Measurements from ENCODE around the gene GATA2.
A peak's percentile ranks its signal among the peaks of the same experiment; 100 is the strongest.

Gene GATA2

DNA sequence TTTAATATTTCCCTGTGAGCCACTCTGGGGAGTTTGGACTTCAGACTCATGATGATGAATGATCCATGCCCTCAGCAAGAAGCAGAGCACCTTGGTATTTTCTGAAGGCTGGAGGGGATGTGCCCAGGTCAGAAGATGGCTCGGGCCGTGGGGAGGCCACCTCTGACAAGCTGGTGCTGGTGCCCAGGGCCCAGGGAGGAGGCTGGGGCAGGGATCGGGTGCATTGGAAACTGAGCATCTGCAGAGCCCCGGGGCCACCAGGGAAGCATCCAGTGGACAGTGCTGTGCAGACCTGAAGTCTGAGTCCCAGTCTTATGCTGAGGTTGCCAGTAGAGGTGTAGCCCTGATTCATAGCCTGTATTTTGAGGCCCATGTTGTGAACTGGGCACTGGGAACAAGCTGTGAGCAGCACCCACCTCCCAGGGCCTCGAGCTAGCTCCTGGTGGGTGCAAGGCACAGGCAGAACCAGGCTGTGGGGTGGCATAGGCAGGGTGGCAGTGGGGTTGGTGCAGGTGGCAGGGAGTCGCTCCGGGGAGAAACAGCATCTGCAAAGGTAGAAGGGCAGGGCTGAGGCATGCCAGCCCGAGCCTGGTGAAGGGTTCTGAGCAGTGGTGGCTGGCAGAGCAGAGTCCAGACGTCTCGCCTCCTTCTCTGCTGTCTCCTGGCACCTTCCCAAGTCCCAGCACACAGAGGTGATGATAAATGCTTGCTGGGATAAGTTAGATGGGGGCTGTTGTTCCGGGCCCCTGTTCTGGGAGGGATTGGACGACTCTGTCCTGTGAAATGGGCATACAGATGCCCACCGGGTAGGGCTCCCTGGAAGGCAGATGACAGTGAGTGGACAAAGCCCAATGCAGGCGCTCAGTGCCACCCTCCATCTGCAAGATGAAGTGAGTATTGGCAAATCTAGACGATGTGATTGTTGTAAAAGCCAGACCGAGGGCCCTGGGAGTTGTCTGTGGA lies 36.9 kb downstream of the GATA2 start:
- DNase-seq: peak in 1 of 3 experiments; percentile 52

- DNase-seq: no peak
These were observed 37.9 kb downstream of the GATA2 start for GRCh38 chr3:128455116-128455515.

DNA sequence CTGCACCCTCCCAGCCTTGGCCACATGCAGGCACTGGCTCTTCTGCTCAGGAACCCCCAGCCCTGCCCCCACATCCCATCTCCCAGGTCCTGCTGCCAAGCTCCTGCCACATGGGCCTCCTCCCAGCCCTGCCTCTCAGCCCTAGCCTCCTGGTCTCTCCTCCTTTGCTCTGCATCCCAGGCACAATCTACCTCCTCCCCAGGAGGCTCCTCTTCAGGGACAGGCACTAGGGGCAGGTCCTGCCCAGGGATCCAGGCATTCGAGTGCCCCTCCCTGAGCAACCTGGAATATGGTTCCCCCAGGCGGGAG lies 38.7 kb downstream of the GATA2 start:
- no peak for DNase-seq

- no peak for DNase-seq
These were observed 39.3 kb downstream of the GATA2 start for GRCh38 chr3:128453501-128454309.

DNA sequence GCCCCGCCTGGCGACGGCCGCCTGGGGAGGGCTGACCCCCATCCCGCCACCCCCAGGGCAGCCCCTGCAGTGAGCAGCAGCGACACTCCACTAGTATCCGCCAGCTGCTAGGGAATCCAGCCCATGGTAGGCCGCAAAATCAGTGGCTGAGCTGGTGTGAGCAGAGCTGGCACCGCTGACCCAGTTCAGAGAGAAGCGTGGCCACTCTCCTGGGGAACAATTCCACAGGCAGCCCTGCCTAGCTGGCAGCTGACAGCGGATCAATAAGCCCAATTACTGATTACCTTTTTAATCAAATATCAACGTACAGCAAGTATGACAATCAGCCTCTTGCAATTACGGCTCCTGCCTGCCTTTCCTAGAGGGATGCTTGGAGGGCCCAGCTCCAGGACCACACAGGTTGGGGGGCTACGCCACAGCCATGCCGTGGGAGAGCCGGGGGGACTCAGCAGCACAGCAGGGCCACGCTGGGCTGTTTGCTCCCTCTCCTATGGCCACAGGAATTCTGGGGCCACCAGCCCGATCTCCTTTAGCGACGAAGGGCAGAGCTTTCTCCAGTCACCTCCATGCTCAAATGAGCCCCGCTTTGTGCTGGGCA lies 40.2 kb downstream of the GATA2 start:
- no peak for DNase-seq

DNA sequence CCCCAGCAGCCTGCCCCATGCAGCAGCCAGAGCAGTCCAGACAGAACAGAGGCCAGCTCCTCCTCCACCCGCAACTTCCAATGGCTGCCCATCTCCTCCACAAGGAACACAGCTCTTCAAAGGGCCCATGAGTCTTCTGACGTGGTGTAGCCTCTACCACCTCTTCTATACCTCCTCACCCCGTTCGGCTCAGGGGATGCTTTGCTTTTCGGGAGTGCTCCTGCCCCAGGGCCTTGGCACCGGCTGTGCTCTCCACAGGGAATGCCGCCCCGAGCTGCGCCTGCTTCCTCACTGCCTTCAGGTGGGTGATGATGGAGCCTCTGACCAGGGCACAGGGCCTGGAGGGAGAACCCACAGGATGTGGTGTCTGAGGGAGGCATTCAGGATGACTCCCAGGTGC lies 40.9 kb downstream of the GATA2 start:
- DNase-seq: no peak

GRCh38 chr3:128449111-128449638 lies 43.8 kb downstream of the GATA2 start:
- DNase-seq: no peak

- DNase-seq: no peak
These were observed 44.5 kb downstream of the GATA2 start for GRCh38 chr3:128448491-128448890.

DNA sequence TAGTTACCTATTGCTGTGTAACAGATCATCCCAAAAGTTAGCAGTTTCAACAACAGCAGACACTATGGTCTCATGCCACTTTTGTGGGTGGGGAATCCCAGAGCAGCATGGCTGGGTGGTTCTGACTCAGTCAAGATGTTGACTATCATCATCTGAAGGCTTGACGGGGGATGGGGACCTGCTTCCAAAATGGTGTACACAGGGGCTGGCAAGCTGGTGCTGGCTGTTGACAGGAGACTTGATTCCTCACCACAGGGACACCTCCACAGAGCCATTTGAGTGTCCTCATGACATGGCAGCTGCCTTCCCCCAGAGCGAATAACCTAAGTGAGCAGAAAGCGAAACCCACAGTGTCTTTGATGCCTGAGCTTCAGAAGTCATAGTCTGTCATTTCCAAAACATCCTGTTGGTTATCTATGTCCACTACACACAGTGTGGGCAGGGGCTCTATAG lies 45.4 kb downstream of the GATA2 start:
- DNase-seq: no peak

- no peak for DNase-seq
These were observed 46.2 kb downstream of the GATA2 start for GRCh38 chr3:128446821-128447220.

DNA sequence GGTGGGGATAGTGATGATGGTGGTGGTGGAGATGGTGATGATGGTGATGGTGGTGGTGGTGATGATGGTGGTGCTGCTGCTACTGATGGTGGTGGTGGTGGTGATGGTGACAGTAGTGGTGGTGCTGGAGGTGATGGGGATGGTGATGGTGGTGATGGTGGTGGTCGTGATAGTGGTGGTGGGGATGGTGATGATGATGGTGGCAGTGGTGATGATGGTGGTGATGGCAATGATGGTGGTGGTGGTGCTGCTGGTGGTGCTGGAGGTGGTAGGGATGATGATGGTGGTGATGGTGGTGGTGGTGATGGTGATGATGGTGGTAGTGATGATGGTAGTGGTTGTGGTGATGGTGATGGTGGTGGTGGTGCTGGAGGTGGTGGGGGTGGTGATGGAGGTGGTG lies 47.6 kb downstream of the GATA2 start:
- no peak for DNase-seq

- DNase-seq: no peak
These were observed 49.2 kb downstream of the GATA2 start for GRCh38 chr3:128443771-128444170.

- DNase-seq: no peak
These were observed 50.1 kb downstream of the GATA2 start for GRCh38 chr3:128442949-128443348.

DNA sequence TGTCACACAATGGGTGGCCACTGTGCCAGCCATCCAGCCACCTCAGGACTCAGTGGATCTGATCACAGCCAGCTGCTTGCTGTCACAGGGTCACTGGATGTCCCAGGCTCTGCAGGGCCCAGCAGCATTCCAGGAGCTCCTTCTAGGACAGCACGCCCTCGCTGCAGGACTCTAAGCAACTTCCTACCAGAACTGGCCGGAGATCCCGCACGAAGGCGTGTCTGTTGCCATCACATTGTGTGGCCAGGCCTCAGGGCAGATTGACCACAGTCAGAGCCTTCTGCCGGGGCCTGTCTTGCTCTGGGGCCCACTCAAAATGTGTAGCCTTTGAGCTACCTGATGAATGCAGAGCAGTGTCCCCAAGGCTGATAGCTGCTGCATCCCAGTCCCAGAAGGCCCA lies 50.9 kb downstream of the GATA2 start:
- DNase-seq: no peak

DNA sequence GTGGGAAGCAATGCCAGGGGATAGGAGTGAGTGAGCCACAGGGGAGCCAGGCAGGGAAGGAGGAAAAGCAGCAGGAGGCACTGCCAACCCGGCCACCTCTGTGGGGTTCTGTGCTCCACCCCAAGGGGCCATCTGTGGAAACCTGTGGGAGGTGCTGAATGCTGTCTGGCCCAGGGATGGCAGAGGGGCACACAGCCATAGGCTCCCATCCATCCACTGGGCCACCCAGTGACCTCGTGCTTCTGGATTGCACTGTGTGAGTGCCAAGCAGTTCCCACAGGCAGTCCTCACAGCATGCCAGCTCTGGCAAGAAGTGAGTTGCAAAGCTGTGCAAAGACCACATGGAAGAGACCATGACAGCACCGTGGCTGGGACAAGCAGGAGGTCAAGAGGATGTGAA lies 53.8 kb downstream of the GATA2 start:
- DNase-seq: no peak

DNA sequence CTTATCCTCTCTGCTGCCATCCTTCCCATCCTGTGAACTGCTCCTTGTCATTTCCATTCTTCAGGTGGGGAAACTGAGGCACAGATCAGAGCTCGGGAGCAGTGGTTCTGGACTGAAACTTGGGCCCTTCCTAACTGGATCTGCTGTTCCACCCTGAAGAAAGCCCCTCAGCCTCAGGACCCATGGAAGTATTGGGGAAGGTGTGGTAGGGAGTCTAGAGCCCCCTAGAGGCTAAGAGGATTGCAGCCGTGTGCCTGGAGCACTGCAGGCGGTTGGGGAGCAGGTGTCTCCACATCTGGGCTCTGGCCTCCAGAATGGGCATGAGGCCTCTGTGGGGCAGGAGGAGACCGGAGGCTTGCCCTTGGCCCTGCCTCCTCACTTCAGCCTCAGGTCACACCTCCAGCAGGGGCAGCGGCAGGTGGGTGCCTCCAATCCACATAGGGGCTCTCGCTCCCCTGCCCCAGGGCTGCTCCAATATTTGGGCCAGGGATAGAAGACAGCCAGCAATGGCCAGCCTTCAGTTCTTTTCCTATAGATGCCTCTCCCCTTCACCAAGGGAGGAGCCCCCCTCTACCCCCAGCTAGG lies 54.4 kb downstream of the GATA2 start:
- no peak for DNase-seq

DNA sequence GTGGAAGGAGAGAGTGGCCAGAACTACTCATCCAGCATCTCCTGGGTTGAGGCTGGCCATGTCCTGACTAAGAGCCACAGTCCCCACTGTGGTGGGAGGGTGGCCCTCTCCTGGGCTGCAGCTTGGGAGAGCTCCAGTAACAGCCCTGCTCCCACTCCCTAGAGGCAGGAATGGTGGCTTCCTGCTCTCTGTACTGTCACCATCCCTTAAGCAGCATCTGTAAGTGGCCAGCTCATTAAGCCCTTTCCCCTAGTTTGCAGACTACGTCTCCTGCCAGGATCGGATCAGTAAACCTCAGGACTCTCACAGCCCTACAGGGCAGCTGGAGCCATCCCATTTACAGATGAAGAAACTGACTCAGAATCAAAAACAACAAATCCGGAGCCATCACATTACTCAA lies 56.8 kb downstream of the GATA2 start:
- no peak for DNase-seq

DNA sequence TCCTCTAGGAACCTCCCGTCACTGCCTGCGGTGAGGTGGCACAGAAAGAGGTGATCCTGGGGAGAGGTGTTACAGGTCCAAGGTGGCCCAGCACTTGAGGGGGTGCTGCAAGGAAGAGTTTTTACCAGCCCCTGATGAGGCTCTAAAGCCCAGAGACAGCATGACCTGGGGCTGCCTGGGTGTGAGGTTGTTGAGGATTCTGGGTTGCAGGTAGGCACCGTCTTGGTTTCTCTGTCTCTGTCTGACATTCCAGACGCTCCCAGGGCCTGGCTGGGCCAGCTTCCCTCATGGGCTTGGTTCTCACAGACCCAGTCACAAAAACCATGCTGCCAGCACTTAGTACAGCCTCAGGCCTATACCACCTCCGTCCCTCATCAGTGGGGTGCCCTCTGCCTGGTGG lies 57.4 kb downstream of the GATA2 start:
- DNase-seq: no peak

- no peak for DNase-seq
These were observed 57.9 kb downstream of the GATA2 start for GRCh38 chr3:128435058-128435457.

GRCh38 chr3:128434524-128434923 lies 58.5 kb downstream of the GATA2 start:
- DNase-seq: no peak

DNA sequence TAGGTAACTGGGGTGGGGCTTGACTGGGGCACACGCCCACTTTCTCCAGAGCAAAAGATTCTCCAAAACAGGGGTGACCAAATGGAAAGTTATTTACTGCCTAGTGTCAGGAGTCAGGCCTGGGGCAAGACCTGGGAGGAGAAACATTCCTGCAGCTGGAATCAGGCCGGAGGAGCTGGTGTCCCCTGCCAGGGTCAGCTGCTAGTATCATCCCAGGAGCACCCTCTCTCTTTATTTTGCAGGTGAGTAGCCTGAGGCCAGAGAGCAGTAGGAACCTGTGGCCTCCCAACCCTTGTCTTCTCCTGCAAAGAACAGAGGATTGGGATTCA lies 59.2 kb downstream of the GATA2 start:
- no peak for DNase-seq

DNA sequence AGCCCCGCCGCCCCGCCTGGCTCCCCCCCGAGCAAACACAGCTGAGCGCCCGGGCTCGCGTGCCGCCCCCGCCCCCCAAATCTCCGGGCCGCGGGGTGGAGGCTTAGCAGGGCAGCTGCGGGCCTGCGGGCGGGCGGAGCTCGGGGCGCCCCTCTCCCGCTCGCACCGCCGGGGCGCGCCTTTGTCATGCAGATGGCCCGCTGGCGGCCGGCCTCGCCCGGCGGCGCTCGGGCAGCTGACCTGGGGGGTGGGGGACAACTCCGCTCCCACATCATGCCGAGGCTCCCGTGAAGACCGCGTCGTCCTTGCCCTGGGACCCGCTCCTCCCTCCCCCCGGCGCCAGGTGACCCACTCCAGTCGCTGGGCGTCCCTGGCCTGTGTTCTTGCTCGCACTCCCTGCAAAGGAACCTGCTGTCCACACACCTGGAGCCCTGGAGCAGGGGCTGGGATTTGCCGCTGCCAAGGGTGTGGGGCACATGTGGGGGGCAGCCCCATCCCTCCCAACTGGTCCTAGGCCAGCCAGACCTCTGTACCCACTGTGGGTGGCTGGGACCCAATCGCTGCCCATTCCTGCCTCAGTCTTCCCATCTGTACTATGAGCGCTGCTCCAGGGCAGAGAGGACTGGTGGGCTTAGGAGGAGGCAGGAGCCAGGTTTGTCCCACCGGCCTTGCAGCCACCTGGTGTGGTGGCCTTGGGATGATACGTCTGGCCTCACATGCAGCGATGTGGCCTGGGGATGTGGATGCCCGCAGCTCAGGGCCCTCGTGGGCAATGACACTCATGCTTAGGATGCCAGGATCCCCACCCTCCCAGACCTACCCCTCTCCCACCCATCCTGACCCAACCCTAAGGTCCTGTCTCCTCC lies 59.8 kb downstream of the GATA2 start:
- peak in 2 of 3 experiments; percentile 87 to 92 for DNase-seq
